ENCODE results near the gene UNC79. TPM values are rescaled to one million over a fixed set of nuclear protein-coding genes. Genes with fewer than 3 reads are reported as not detected.

UNC79 gene
- total and polyA plus RNA-seq, 2 donors from 2014 or later: 0.56 to 0.79 TPM

- no peak for DNase-seq
- intact Hi-C loops (cut with DNase I): no loop called here
- TF ChIP-seq, protein P1, sequence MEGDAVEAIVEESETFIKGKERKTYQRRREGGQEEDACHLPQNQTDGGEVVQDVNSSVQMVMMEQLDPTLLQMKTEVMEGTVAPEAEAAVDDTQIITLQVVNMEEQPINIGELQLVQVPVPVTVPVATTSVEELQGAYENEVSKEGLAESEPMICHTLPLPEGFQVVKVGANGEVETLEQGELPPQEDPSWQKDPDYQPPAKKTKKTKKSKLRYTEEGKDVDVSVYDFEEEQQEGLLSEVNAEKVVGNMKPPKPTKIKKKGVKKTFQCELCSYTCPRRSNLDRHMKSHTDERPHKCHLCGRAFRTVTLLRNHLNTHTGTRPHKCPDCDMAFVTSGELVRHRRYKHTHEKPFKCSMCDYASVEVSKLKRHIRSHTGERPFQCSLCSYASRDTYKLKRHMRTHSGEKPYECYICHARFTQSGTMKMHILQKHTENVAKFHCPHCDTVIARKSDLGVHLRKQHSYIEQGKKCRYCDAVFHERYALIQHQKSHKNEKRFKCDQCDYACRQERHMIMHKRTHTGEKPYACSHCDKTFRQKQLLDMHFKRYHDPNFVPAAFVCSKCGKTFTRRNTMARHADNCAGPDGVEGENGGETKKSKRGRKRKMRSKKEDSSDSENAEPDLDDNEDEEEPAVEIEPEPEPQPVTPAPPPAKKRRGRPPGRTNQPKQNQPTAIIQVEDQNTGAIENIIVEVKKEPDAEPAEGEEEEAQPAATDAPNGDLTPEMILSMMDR (IDR thresholded peaks at IDR 0.05; ENCODE audit: borderline replicate concordance, extremely low read depth, insufficient read depth): no peak
- FAIRE-seq: no peak
- Histone ChIP-seq H3K9ac (ENCODE audit: low read length in 3 of 3) (no peak overlapping the region), H3K4me1 (ENCODE audit: control insufficient read depth in 2 of 3, insufficient read depth in 2 of 3, low read depth in 1 of 3, low read length in 3 of 3) (no peaks in the 10 kb centered on the region), H3K4me3 (ENCODE audit: low read length in 3 of 3) (no peak overlapping the region), H3K36me3 (ENCODE audit: control insufficient read depth in 2 of 3, insufficient read depth in 3 of 3, low read length in 3 of 3) (no peaks in the 10 kb centered on the region), H3K27me3 (ENCODE audit: control insufficient read depth, insufficient read depth, low read length) (no peaks in the 10 kb centered on the region), H3K27ac (ENCODE audit: low read depth in 2 of 2, low read length in 2 of 2) (no peak overlapping the region), H3K9me3 (ENCODE audit: control insufficient read depth in 2 of 3, insufficient read depth in 1 of 3, low read length in 3 of 3) (no peaks in the 10 kb centered on the region)
These were observed 23.5 kb downstream of the UNC79 start for GRCh38 chr14:93454224-93454623.

GRCh38 chr14:93456356-93456755, 25.6 kb downstream of the UNC79 start:
- TF ChIP-seq, protein P1 (IDR thresholded peaks at IDR 0.05; ENCODE audit: borderline replicate concordance, extremely low read depth, insufficient read depth): no peak
- Histone ChIP-seq H3K27ac (ENCODE audit: low read depth in 2 of 2, low read length in 2 of 2) (no peak overlapping the region), H3K36me3 (ENCODE audit: control insufficient read depth in 2 of 3, insufficient read depth in 3 of 3, low read length in 3 of 3) (no peaks in the 10 kb centered on the region), H3K9me3 (ENCODE audit: control insufficient read depth in 2 of 3, insufficient read depth in 1 of 3, low read length in 3 of 3) (no peaks in the 10 kb centered on the region), H3K9ac (ENCODE audit: low read length in 3 of 3) (no peak overlapping the region), H3K4me1 (ENCODE audit: control insufficient read depth in 2 of 3, insufficient read depth in 2 of 3, low read depth in 1 of 3, low read length in 3 of 3) (no peaks in the 10 kb centered on the region), H3K27me3 (ENCODE audit: control insufficient read depth, insufficient read depth, low read length) (no peaks in the 10 kb centered on the region), H3K4me3 (ENCODE audit: low read length in 3 of 3) (no peak overlapping the region)
- intact Hi-C loops (cut with DNase I): no loop called here
- DNase-seq: no peak
- FAIRE-seq: no peak

DNA sequence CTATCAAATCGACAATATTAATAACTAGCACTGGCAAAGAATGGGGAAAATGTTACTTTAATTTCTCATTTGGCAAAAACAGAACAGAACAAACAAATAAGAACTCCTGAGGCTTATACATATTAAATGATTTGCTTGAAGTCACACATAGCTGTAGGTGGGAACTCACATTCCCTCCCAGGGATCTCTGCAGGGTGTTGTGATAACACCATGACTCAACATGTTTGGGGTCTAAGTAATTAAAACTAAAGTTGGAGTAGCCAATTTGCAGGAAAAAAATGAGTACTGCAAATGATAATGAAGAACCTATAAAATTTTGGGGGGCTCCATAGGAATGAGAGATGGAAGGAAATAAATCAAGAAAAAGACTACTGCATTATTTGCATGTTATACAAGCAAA, 27.5 kb downstream of the UNC79 start:
- H3K4me3 ChIP-seq (ENCODE audit: low read length in 3 of 3): no peak overlapping the region
- H3K27me3 ChIP-seq (ENCODE audit: control insufficient read depth, insufficient read depth, low read length): no peaks in the 10 kb centered on the region
- H3K9ac ChIP-seq (ENCODE audit: low read length in 3 of 3): no peak overlapping the region
- DNase-seq (no peak), FAIRE-seq (no peak)
- H3K4me1 ChIP-seq (ENCODE audit: control insufficient read depth in 2 of 3, insufficient read depth in 2 of 3, low read depth in 1 of 3, low read length in 3 of 3): no peaks in the 10 kb centered on the region
- no peak overlapping the region for H3K27ac ChIP-seq (ENCODE audit: low read depth in 2 of 2, low read length in 2 of 2)
- no peaks in the 10 kb centered on the region for H3K9me3 ChIP-seq (ENCODE audit: control insufficient read depth in 2 of 3, insufficient read depth in 1 of 3, low read length in 3 of 3)
- TF ChIP-seq, protein P1 (IDR thresholded peaks at IDR 0.05; ENCODE audit: borderline replicate concordance, extremely low read depth, insufficient read depth): no peak
- H3K36me3 ChIP-seq (ENCODE audit: control insufficient read depth in 2 of 3, insufficient read depth in 3 of 3, low read length in 3 of 3): no peaks in the 10 kb centered on the region
- intact Hi-C loops (cut with DNase I): no loop called here

DNA sequence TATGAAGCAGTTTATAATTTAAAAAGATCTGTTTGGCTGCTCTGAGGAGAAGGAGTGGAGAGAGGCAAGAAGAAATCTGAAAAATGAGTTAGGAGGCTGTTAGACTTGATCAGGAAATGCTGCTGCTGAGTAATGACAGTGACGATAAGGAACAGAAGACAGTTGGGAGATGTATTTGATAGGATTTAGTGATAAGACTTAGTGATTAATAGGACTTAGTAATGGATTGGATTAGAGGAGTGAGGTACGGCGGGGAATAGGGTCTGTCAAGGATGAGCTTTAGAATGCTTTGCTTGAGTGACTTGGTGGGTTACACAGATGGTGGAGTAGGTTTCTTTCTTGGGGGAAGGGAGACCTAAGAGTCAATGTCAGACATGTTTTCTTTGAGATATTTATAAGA, 31.7 kb downstream of the UNC79 start:
- Histone ChIP-seq H3K27me3 (ENCODE audit: control insufficient read depth, insufficient read depth, low read length) (no peaks in the 10 kb centered on the region), H3K4me1 (ENCODE audit: control insufficient read depth in 2 of 3, insufficient read depth in 2 of 3, low read depth in 1 of 3, low read length in 3 of 3) (no peaks in the 10 kb centered on the region), H3K9ac (ENCODE audit: low read length in 3 of 3) (no peak overlapping the region), H3K27ac (ENCODE audit: low read depth in 2 of 2, low read length in 2 of 2) (no peak overlapping the region), H3K9me3 (ENCODE audit: control insufficient read depth in 2 of 3, insufficient read depth in 1 of 3, low read length in 3 of 3) (no peaks in the 10 kb centered on the region), H3K36me3 (ENCODE audit: control insufficient read depth in 2 of 3, insufficient read depth in 3 of 3, low read length in 3 of 3) (no peaks in the 10 kb centered on the region), H3K4me3 (ENCODE audit: low read length in 3 of 3) (no peak overlapping the region)
- intact Hi-C loops (cut with DNase I): no loop called here
- TF ChIP-seq, protein P1 (IDR thresholded peaks at IDR 0.05; ENCODE audit: borderline replicate concordance, extremely low read depth, insufficient read depth): no peak
- FAIRE-seq (no peak), DNase-seq (no peak)
